ENCODE results near the gene GRID2.

Gene GRID2

DNA sequence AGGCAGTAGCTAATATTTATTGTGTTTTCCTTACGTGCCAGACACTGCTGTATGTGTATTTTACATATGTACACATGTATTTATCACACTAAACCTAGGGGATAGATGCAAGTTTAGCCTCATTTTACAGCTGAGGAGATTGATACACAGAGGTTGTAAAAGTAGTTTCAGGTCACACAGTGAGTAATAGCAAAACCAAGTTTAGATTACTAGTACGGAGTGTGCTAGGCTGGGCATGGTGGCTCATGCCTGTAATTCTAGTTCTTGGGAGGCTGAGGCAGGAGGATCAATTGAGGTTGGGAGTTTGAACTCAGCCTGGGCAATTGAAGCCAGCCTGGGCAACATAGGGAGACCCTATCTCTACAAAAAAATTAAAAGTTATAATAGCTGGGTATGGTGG, 823.7 kb downstream of the GRID2 start:
- DNase-seq: no peak

DNA sequence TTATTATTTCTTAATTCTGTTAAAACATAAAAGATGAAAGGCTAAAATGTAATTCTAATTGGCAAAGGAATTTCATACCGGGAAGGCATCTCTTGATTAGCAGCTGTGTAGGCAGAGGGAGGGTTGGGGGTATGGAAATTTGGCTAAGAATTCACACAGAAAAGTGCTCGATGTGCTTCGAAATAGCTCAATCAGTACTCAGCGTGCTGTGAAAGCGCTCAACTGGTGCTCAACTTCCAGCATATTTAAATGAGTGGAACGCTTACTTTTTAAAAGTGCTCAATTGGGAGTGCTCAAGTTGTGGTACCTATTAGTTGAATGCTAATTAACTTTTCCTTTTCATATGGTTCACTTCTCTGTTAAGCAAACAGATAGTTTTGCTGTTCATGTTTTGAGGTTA, 828.9 kb downstream of the GRID2 start:
- no peak for DNase-seq

DNA sequence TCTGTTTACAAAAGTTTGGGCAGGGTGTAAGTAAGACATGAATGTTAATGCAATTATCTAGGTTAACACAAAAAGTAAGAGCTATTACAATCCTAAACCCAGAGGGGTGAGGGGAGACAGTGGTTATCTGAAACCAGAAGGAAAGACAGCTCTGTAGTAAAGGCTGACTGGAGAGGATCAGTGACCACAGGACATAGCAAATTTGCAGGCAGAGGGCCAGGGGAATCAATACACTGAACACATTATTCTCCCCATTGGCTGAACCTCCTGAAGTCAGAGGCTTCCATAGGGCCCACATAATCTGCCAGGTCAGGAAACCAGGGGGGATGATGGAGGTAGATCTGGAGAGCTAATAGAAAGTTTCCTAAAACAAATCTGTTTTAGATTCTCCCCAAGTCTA, 835.4 kb downstream of the GRID2 start:
- no peak for DNase-seq

DNA sequence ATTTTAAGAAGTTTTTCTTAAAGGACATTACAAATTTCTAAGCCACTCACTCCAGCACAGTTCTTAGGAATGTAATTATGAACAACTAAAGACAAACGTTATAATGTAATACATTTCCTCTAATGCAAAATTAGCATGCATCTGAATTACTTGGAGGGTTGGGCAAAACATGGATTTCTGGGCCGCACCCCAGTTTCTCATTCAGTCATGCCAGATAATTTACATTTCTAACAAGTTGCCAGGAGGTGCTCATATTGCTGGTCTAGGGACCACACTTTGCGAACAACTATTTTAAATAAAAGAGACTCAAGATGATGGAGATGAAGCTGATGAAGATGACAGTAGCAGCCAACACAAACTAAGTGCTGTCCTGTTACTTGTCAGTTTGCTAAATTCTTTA, 840.1 kb downstream of the GRID2 start:
- no peak for DNase-seq

DNA sequence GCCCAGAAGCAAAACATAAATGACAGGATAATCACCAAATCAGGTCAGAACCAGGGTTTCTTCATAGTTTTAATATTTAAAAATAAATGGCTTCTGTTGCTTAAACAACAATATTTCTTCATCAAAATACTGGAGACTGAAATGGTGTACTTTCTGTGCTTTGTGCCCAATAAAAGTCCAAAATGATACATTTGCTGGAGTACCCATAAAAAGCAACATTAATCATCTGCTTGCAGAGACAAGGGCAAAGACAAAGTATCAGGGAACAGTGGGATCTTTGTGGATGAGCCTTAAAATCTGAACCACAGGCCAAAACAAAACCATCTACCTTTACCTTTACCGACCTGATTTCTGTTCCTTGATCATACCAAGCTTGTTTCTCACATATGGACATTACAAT, 840.9 kb downstream of the GRID2 start:
- DNase-seq: no peak

DNA sequence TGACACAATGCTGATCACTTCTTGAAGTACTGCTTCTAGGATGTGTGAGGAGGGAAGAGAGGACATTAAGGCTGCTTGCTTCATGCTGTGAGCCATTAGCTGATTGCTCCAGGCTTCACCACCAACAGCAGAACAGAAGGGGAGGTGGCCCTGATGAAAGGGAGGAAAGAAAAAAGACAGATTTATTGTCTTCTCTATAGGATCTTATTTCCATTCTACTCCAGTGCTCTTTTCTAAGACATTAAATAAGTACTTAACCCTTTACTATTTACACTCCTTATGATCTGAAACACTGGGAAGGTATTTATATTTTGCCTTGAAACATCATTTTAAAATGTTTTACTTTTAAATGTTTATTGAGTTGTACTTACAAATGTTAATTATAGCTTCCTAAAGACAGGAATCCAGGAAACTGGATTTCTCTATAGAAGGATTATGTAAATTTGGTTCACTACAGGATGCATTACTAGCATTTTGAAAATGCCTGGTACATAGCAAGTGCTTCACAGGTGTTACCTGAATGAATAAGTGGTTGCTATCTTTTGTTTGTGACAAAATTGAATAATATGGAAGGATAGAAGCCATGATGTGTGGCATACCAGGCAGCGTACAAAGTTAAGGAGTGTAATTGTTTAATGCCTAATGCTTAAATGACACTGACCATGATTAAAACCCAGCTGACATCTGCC, 843.9 kb downstream of the GRID2 start:
- no peak for DNase-seq

DNA sequence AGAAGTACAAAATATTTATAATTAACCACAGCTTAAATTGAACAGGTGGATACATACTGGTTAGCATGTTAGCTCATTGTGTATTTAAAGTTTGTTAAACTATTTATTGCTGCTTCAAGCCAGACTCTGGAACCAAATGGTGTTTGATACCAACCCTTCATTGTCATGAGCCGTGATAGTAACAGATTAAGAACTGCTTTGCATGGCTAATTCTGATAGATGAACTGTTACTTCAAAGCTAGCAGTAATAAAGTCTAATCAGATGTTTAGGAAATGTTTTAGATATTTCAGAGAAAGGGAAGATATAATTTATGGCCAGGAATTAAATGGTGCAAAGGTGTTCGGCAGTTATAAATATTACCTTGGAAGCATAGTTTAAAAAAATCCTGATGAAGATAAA, 848.7 kb downstream of the GRID2 start:
- DNase-seq: no peak

DNA sequence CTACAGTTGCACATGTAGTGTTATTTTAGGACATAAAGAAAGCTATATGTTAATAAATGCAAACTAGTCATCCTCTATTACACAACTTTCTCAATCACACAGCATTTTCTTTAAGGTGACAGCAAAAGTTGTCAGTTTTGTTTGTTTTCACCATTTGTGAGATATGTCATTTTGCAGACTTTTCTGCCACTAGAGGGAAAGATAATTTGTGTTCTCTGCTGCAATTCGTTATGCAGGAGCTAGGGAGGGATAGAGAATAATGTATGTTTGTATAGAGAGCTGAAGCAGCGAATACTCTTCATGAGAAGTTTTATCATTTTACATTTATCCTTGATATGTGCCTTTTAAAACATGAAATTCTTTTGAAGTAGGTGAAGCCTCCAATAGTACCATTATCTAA, 854.2 kb downstream of the GRID2 start:
- no peak for DNase-seq

DNA sequence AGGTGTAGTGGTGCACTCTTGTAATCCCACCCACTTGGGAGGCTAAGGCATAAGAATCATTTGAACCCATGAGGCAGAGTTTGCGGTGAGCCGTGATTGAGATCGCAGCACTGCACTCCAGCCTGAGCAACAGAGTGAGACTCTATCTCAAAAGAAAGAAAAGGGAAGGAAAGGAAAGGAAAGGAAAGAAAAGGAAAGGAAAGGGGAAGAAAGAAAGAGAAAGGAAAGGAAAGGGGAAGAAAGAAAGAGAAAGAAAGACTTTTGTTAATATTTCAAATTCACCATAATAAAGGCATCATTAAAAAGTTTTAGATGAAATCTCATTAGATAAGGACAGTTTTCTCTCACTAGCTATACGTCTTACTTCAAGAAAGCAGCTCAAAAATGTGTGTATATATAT, 864.3 kb downstream of the GRID2 start:
- no peak for DNase-seq

DNA sequence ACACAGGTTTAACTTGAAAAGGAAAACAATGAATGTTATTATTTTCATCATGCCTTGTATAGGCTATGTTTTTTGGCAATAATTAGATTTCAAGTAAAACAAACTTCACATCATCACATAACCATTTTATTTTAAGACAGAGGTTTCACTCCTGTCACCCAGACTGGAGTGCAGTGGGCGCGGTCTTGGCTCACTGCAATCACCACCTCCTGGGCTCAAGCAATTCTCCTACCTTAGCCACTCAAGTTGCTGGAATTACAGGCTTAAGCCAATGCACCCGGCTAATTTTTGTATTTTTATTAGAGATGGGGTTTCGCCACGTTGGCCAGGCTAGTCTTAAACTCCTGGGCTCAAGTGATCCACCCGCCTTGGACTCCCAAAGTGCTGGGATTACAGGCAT, 866.2 kb downstream of the GRID2 start:
- DNase-seq: no peak

DNA sequence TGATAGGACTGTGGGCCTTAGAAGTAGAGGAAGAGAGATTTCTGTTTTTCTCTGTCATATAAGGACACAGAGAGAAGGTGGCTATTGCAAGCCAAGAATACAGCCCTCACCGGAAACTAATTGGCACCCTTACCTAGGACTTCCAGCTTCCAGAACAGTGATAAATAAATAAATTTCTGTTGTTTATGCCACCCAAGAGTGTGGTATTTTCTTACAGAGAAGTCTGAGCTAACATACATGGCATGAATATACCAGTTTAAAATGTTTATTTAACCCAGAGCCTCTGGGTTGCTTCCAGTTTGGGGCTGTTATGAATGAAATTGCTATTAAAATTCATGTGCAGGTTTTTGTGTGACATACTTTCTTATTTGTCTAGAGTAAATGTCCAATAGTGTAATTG, 870.8 kb downstream of the GRID2 start:
- no peak for DNase-seq

DNA sequence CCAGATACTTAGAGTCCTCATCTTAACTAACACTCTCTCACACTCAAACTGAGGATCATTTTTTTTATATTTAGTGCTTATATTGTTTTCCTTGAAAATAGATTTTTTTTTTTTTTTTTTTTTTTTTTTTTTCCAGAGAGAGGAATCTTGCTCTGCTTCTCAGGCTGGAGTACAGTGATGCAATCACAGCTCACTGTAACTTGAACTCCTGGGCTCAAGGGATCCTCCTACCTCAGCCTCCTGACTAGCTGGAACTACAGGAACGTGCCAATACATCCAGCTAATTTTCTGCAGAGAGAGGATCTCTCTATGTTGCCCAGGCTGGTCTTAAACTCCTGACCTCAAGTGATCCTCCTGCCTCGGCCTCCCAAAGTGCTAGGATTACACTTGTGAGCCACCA, 874.5 kb downstream of the GRID2 start:
- no peak for DNase-seq

DNA sequence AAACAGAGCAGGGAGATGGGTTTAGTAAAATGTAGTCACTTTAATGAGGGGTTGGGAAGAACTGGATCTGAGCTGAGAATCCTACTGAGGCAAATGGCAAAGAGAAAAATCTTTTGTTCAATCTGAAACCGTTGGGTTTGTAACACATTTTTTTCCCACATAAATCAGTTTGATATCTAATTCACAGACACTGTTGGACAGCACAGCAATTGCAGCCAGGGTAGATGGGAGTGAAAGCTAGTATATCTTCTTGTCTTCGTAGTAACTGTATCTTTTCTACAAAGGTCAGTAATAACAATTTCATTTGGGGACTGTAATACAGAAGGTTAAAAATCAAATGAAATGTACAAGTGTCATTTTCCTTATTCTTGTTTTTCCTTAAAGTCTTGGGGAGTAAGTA, 875.3 kb downstream of the GRID2 start:
- no peak for DNase-seq

DNA sequence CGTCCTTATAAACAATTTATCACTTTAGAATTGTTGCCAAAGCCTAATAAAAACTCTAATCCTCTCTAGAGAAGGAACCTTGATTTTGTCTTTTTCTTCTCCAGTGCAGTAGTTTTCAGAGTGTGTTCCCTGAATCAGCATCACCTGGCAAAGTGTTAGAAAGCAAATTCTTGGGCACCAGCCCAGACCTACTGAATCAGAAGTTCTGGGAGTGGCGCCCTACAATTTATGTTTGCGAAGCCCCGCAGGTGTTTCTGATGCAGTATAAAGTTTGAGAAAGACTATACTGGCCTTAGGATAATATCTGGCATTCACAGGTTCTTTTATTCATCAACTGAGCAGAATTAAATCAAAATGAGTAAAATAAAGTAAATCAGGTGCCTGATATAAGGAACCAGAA, 879.0 kb downstream of the GRID2 start:
- no peak for DNase-seq

DNA sequence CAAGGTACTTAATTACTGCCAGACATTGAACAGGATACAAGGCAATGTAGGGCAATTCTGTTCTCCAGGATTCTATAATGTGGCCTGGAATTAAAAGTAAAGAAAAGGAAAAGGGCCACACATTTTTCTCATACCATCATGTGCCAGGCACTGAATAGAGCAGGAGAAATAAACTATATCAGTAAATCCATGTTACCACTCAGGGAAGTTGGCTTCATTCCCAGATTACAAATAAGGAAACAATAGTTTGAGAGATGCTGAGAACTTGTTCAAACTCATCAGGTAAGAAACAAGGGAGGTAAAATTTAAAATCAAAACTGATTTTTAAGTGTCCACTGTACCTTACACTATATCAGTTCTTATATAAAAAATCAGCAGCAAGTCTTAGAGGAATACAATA, 879.8 kb downstream of the GRID2 start:
- no peak for DNase-seq

DNA sequence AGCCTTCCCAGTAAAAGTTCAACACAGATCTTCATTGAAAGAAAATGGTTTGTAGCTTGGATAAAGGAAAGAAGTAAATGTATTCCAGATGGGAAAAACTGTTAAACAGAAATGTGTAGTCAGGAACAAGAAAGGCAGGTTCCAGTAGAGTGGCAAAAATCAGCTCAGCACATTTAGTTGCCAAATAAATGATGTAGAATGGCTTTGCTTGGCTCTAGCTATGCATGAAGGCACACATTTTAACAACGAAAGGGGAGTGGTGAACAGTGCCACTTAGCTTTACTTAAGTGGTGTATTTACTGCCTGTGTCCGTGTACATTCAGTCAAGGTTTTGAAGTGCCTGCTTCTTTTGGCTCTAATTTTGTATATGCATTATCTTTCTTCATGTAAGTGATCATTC, 880.3 kb downstream of the GRID2 start:
- no peak for DNase-seq

DNA sequence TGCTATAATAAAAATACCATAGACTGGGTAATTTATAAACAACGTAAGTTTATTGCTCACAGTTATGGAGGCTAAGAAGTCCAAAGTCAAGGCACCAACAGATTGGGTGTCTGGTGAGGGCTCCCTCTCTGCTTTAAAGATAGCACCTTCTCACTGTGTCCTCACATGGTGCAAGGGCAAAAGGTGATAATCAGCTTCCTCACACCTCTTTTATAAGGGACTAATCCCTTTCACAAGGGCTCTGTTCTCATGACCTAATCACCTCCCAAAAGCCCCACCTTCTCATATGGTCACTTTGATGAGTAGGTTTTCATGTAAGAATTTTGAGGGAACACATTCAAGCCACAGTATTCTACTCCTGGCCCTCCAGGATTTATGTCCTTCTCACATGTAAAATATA, 883.1 kb downstream of the GRID2 start:
- no peak for DNase-seq

DNA sequence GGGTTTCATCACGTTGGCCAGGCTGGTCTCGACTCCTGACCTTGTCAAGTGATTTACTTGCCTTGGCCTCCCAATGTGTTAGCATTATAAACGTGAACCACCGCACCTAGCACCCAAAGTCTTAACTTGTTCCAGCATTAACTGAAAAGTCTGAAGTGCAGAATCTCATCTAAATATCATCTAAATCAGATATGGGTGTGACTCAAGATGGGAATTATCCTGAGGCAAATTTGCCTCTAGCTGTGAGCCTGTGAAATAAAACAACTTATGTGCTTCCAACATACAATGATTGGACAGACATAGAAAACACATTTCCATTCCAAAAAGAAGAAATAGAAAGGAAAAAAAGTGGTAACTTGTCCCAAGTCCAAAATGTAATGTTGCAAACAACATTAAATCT, 883.7 kb downstream of the GRID2 start:
- DNase-seq: no peak

DNA sequence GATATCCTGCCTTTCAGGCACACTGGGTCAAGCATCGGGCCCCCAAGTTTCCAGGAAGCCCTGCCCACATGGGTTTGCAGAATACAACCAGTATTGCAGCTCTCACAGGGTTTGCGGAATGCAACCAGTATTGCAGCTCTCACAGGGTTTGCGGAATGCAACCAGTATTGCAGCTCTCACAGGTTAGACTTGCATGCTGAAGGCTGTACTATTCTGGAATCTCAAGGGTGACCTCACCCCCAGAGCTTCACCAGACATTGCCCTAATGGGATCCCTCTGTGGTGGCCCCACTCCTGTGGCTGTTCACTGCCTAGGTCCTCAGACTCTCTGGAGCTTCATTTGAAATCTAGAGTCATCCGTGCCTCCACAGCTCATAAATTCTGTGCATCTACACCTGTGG, 884.1 kb downstream of the GRID2 start:
- DNase-seq: no peak

DNA sequence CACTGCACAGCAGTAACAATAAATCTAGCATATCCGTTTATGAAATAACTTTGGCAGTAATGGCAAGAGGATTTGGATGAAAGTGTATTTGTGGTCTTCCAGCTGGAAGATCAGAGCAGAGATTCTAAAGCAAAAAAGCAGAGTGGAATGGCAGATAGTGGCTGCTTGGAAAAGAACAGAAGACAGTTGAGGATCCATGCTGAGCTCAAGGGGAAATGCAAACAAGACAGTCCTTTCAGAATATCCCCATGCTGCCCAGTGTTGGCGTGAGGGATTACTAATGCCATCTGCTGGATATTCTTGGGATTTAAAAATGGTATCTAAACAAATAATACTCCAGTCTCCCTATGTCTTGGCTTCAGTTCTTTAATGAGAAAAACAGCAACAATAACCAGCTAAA, 895.7 kb downstream of the GRID2 start:
- DNase-seq: no peak

DNA sequence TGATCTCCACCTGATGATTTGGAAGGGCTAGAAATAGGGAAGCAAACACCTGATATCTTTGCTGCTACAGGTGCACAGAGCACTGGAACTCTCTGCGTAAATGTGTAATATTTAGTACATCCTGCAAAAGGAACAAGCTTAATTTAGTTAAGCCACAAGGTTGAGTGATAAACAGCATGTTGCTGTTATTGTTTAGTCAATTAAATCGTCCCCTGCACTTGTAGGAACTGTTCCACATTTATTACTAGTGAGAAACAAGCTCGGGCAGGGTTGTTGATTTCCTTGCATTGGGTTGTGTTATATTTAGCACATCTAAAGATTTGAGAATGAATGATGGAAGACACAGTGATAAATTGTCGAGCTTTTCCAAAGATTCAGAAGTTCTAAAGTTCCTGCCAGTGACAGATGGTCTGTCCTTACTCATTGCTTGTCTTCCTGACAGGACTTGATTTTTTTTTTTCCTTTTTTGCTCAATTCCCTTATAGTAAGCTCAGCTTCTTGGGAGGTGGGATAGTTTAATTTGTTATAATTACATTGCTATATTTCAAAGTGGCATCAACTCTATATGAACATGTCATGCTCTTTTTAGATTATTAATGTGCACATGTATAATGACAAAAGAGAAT, 897.8 kb downstream of the GRID2 start:
- DNase-seq: no peak

DNA sequence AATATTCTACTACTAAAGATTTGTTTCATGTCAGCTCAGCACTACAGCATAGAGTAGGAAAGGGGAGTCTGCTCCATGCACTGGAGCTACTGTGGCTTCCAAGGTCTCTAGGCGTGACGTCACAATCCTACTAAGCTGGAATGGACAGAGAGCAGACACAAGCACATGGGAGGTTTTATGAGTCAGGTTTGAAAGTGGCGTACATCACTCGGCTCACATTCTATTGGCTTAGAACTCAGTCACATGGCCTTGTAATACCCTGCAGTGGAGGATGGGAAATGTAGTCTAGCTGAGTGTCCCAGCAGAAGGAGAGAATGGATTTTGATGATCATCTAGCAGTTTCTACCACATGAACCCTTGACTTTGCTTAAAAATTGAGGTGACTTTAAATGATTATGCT, 899.9 kb downstream of the GRID2 start:
- no peak for DNase-seq

DNA sequence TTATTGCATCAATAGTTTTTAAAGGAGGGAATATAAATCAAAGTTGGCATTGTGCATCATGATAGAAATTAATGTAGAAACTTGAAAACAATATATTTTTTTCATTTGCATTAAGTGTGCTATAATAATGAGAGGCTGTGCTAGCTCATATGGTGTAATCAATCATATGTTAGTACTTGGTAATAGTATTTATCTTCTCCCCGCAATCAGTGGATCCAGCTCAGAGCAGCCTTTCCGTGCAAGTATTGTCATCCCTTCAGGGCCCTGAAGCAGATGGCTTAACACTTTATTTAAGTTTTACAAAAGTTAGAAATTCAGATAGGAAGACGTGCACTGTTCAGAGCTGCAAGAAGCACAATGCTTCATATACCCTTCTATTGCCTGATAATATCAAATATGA, 908.5 kb downstream of the GRID2 start:
- DNase-seq: no peak

DNA sequence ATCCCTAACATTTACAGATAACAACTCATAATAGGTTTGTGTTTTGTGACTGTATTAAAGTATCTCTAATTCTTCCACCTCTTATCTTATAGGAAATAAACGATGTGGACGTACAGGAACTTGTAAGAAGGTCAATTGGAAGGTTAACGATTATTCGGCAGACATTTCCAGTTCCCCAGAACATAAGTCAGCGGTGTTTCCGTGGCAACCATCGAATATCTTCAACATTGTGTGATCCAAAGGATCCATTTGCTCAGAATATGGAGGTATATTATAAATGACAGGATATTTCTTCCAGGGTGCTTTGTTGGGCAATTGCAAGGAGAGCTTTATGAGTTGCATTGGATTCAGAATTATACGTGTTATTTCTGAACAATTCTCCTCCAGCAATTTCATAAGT, 912.9 kb downstream of the GRID2 start:
- DNase-seq: no peak

DNA sequence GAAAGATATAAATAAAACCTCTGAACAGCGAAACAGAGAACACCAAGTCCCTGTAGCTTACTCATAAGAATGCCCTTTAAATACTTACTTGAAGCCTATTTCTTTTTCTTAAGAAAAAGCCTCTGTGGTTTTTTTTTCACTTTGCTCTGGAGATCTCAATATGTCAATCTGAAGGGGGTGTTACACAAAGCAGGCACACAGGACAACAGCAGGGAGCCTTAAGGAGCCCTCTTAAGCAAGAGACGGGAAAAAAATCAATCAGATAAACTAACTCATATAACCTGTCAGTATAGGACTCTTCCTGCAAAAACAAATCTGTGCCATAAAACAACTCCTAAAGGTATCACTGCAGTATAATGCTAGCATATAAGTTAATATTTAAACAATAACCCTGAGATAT, 913.7 kb downstream of the GRID2 start:
- no peak for DNase-seq

All from CD4-positive, alpha-beta T cell treated with Interleukin-1 beta for 1 hour (primary cell).